Suprapubic skin (tissue), 4 donors: ENCODE data around the gene DOK1. TPM values are rescaled to one million over a fixed set of nuclear protein-coding genes. Genes with fewer than 3 reads are reported as not detected.

Source experiments
- DNase-seq, 2 donors: peaks; one replicate each; pipeline ENCODE4 v3.0.0-alpha.2; 2019; ENCODE audit warnings: low spot score in 2 of 2
- H3K27ac ChIP-seq: fragments of 200-600 bp; sonication (generic); one replicate; pipeline ENCODE4 v1.5.1; 2019
- H3K27me3 ChIP-seq: fragments of 200-600 bp; sonication (generic); one replicate; pipeline ENCODE4 v1.5.1; 2019
- H3K36me3 ChIP-seq: fragments of 200-600 bp; sonication (generic); one replicate; pipeline ENCODE4 v1.5.1; 2019
- H3K4me1 ChIP-seq: fragments of 200-600 bp; sonication (generic); one replicate; pipeline ENCODE4 v1.5.1; 2019
- H3K4me3 ChIP-seq: fragments of 200-600 bp; sonication (generic); one replicate; pipeline ENCODE4 v1.5.1; 2019; ENCODE audit warnings: mild to moderate bottlenecking
- H3K9me3 ChIP-seq: fragments of 200-600 bp; sonication (generic); one replicate; pipeline ENCODE4 v1.5.1; 2019
- CTCF ChIP-seq, 2 donors: fragments of 200-600 bp in 1 of 2; fragments of 450-650 bp in 1 of 2; sonication (generic) in 1 of 2; IDR thresholded peaks; one replicate each; pipeline ENCODE4 v1.5.1; 2016 to 2019; ENCODE audit warnings: antibody characterized with exemption in 2 of 2, mild to moderate bottlenecking in 1 of 2, moderate library complexity in 1 of 2
- EP300 ChIP-seq: sonication (generic); formaldehyde crosslinking; IDR thresholded peaks from one replicate; pipeline ENCODE4 v1.6.1; 2017; ENCODE audit warnings: antibody characterized with exemption
- POLR2A ChIP-seq, 2 donors: fragments of 450-650 bp; IDR thresholded peaks; one replicate each; pipeline ENCODE4 v1.6.1; 2017; ENCODE audit warnings: antibody characterized with exemption in 2 of 2, mild to moderate bottlenecking in 2 of 2, moderate library complexity in 2 of 2
- POLR2AphosphoS5 ChIP-seq, 3 donors: sonication (generic); formaldehyde crosslinking; IDR thresholded peaks; one replicate each; pipeline ENCODE4 v1.6.1; 2017; ENCODE audit warnings: antibody characterized with exemption in 3 of 3
- WGBS: methylation state at CpG from one replicate; pipeline ENCODE4 v1.1.5; 2018; 5-methylcytosine and 5-hydroxymethylcytosine counted together
- total RNA-seq, 4 donors: library from RNA; depleted of rRNA; stranded (reverse); fragments of >200 nt; gene quantifications; one replicate each; pipeline ENCODE4 v1.1.0, GENCODE V29; 2016

Gene DOK1
- total RNA-seq, 4 donors from 2014 or later = 3.3 to 10.6 (median 5.4) TPM

- TF ChIP-seq CTCF (IDR thresholded peaks at IDR 0.05) = no peak
- TF ChIP-seq POLR2AphosphoS5 (IDR thresholded peaks at IDR 0.05) = no peak
- TF ChIP-seq EP300 = no peak
- TF ChIP-seq POLR2A (IDR thresholded peaks at IDR 0.05) = no peak
- Histone ChIP-seq H3K27me3 (peaks cover 34% of the 10 kb centered on the region), H3K9me3 (no peaks in the 10 kb centered on the region), H3K27ac (no peak overlapping the region), H3K4me3 (no peak overlapping the region), H3K36me3 (no peaks in the 10 kb centered on the region), H3K4me1 (no peaks in the 10 kb centered on the region)
- DNase-seq = no peak
- 86% methylated on average over 1 of the region's 1 CpG for WGBS
Measured at GRCh38 chr2:74596584-74596983, 42.1 kb downstream of the DOK1 start.

- TF ChIP-seq POLR2A (IDR thresholded peaks at IDR 0.05) = no peak
- no peak for TF ChIP-seq CTCF (IDR thresholded peaks at IDR 0.05)
- TF ChIP-seq EP300 = no peak
- no peak for TF ChIP-seq POLR2AphosphoS5 (IDR thresholded peaks at IDR 0.05)
- Histone ChIP-seq H3K4me1 (no peaks in the 10 kb centered on the region), H3K27ac (no peak overlapping the region), H3K9me3 (no peaks in the 10 kb centered on the region), H3K36me3 (no peaks in the 10 kb centered on the region), H3K4me3 (no peak overlapping the region), H3K27me3 (peaks cover 30% of the 10 kb centered on the region)
- 56% methylated on average over 1 of the region's 1 CpG for WGBS
- DNase-seq = no peak
Measured at GRCh38 chr2:74597410-74597809, 42.9 kb downstream of the DOK1 start.

- no peaks in the 10 kb centered on the region for H3K9me3 ChIP-seq
- no peak for DNase-seq
- WGBS = 62% methylated on average over 3 of the region's 3 CpGs
- no peaks in the 10 kb centered on the region for H3K4me1 ChIP-seq
- no peak overlapping the region for H3K27ac ChIP-seq
- no peak overlapping the region for H3K4me3 ChIP-seq
- peaks cover 35% of the 10 kb centered on the region for H3K27me3 ChIP-seq
- TF ChIP-seq CTCF (IDR thresholded peaks at IDR 0.05) (no peak), POLR2A (IDR thresholded peaks at IDR 0.05) (no peak), POLR2AphosphoS5 (IDR thresholded peaks at IDR 0.05) (no peak), EP300 (no peak)
- no peaks in the 10 kb centered on the region for H3K36me3 ChIP-seq
Measured at GRCh38 chr2:74599676-74600075, 45.2 kb downstream of the DOK1 start.

- TF ChIP-seq POLR2AphosphoS5 (IDR thresholded peaks at IDR 0.05) (no peak), EP300 (no peak), CTCF (IDR thresholded peaks at IDR 0.05) (no peak), POLR2A (IDR thresholded peaks at IDR 0.05) (no peak)
Measured at GRCh38 chr2:74602586-74603281, 48.2 kb downstream of the DOK1 start.

GRCh38 chr2:74603282-74604000 lies 48.9 kb downstream of the DOK1 start:
- Histone ChIP-seq H3K36me3 (no peaks in the 10 kb centered on the region), H3K27ac (no peak overlapping the region), H3K4me1 (no peaks in the 10 kb centered on the region), H3K4me3 (no peak overlapping the region), H3K9me3 (no peaks in the 10 kb centered on the region), H3K27me3 (peaks cover 23% of the 10 kb centered on the region)
- 77% methylated on average over 7 of the region's 7 CpGs for WGBS
- TF ChIP-seq CTCF (IDR thresholded peaks at IDR 0.05) (no peak), POLR2A (IDR thresholded peaks at IDR 0.05) (no peak), POLR2AphosphoS5 (IDR thresholded peaks at IDR 0.05) (no peak), EP300 (no peak)
- no peak for DNase-seq

More at GRCh38 chr2:74602586-74603281, 48.2 kb downstream of the DOK1 start:
- no peak for DNase-seq
- Histone ChIP-seq H3K36me3 (no peaks in the 10 kb centered on the region), H3K27me3 (peaks cover 23% of the 10 kb centered on the region), H3K27ac (no peak overlapping the region), H3K4me1 (no peaks in the 10 kb centered on the region), H3K4me3 (no peak overlapping the region), H3K9me3 (no peaks in the 10 kb centered on the region)
- 49% methylated on average over 1 of the region's 1 CpG for WGBS
